T-helper 2 cell (primary cell): ENCODE data around the gene PNPLA5.

Source experiments
- DNase-seq, 5 experiments: peaks; one replicate each; pipeline versions ENCODE4 v3.0.0 to v3.0.0-alpha.2; 2012 to 2022

The PNPLA5 gene

DNA sequence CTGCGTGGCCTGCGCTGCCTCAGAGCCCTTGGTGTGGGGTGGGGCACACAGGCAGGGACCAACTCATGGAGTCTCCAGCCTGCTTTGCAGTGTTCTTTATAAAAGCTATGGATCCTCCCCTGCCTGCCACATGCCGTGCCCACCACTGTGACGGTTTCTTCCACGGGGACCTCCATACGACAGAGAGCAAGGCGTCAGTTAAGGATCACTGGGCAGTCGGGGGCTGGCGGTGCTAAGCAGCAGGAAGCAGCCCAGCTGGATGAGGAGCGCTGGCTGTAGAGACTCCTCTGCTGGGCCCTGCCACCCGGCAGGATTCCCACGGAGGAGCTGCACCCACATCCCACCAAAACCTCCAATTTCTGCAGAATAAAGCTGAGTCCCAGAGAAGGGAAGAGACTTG, 56.6 kb downstream of the PNPLA5 start:
- no peak for DNase-seq

DNA sequence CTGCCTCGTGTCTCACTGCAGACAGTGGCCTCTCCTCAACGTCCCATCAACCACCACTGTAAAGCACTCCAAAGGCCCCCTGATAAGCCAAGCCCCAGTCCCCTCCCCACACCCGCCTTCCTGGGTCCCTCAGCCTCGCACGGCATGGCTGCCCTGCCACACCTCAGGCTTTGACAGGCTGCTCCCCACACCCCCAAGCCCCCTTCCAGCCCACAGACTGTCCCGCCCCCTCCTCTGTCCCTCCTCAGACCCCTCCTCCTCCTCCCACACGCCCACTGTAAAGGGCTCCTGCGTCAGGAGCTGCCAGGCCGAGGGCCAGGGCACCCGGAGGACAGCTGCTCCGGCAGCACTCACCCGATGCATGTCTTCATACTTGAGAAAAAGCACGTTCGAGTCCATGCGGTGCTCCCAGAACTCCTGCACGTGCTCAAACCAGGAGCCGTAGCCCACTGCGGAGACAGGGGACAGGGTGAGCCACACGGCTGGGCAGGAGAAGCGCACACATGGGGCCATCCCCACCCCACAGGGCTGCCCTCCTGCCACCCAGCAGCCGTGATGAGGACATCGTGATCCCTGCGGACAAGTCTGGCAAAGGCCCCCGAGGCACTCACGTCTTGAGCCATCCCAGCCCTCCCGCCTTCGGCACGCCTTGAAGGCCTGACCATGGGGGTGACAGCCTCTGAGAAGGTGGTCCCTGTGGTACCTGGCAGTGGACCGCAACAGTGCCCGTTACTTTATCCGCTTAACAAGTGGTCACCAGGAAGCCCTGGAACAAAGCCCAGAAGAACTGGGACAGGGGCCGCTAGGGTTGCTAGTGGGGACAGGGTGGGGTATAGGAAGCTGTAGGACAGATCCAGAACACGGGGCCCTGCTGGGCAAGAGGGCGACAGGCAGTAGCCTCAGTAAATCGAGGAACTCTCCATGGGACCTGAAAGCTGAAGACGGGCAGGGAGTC, 58.2 kb downstream of the PNPLA5 start:
- no peak for DNase-seq

DNA sequence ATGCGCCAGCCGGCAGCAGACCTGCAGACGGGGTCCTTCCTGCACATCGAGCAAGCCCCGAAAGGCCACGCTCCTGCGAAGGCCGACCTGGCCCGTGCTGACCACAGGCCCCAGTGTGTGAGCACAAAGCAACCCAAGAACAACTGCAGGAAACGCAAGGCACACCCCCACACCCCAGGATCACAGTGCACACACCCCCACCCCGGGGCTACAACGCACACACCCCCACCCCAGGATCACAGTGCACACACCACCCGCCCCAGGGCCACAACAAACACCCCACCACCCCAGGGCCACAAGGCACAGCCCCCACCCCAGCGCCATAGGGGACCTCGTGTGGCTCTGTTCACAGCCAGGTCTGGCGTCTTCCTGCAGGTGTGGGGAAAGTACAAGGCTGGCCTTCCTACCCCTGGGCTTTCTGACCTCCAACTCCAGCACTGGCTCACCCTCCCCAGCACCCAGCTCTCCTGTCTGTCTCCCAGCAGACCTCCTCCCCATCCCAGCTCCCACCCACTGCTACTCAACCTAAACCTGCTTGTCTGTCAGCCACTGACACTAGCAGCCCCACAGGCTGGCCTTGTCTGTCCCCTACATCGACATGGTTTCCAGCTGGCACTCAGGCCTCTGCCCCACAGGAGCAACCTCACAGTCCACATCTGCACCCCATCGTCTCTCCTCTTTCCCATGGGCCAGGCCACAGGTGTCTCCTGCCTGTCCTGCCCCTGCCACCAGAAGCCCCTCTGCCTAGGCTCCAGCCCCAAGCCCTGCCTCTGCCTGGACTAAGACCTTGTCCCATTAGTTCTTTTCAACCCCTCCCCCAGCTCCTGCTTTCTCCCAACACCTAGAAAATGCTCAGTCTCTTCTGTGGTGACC, 59.2 kb downstream of the PNPLA5 start:
- no peak for DNase-seq

GRCh38 chr22:43831561-43832392, 60.0 kb downstream of the PNPLA5 start:
- no peak for DNase-seq

- DNase-seq: no peak
These were observed 60.8 kb downstream of the PNPLA5 start for GRCh38 chr22:43830931-43831560.

GRCh38 chr22:43829904-43830851, 61.6 kb downstream of the PNPLA5 start:
- DNase-seq: no peak
